ENCODE results near the gene TOR2A.

TOR2A gene

DNA sequence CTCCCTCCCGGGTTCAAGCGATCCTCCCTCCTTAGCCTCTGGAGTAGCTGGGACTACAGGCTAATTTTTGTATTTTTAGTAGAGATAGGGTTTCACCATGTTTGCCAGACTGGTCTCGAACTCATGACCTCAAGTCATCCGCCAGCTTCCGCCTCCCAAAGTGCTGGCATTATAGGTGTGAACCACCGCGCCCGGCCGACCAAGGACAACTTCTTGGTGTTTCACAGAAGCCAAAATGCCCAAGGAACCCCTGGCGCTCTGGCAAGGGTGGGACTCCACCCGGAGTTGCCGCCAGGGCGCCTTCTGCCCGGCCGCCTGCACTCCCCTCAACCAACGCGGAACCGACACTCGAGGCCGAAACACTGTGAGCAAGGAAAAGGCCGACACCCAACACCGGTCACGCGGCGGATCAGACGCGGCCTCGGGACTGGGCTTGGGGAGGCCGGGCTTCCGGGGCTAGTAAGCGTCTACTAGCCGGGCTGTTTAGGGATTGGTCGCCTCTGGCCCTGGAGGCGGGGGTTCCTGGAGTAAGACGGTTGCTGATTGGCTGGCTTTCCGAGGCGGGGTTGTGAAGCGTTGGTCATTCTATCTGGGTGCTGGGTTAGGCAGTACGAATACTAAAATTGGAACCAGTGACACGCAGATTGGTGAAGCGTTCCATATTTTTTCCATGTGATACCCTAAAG is 36.0 kb downstream of the TOR2A start:
- peak; percentile 84 for DNase-seq

DNA sequence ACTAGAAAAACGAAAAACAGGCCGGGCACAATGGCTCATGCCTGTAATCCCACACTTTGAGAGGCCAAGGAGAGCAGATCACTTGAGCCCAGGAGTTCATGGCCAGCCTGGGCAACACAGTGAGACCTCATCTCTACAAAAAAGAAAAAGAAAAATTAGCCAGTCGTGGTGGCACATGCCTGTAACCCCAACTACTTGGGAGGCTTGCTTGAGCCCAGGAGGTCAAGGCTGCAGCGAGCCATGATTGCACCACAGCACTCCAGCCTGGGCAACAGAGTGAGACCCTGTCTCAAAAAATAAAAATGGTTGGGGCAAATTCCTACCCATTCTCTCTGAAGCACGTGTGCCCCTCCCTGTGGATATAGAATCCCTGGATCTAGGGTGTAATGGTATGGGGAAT is 36.7 kb downstream of the TOR2A start:
- no peak for DNase-seq

DNA sequence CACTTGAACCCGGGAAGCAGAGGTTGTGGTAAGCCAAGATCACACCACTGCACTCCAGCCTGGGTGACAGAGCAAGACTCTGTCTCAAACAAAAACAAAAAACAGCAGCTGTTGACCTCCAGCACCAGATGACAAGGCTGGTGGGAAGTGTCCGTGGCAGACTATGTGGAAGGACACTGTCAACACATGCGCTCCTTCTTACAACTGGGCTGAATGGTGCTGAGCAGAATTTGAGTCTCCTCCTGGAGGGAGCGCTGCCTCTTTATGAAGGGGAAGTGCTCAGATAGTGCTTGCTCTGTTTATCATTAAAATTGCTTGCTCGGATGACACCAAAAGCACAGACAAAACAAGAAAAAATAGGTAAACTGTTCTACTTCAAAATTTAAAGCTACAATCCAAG is 37.5 kb downstream of the TOR2A start:
- DNase-seq: no peak

DNA sequence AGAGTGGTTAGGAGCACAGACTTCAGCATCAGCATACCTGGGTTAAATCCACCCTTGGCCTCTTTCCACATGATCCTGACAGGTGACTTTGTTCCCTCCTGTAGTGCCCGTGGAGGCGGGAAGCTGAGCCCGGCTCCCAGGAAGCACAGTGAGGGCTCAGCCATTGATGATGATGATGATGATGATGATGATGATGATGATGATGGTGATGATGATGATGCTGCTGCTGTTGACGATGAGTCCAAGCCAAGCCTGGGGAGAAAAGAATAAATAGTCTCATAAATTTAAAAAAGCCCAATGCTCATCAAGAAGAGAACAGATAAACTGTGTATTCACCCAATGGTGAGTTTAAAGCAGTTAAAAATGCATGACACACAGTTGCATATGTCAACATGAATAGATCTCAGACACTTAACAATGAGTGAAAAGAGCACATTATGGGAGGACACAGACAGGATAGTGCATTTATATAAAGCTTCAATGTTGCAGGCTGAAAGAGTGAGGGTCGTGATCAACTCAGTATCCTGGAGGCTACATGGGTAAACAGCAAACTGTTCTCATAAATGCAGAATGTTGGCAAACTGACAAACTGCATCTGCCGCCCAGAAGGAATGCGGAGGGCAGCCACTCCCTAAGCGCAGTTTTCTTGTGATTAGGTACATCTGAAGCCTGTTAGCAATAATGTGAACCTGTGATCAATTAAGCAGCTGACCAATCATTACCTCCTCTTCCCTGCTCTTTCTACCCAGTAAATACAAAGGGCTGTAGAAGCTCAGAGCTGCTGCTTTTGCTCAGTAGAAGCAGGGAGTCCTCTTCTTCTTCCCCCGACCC is 40.0 kb downstream of the TOR2A start:
- DNase-seq: no peak

DNA sequence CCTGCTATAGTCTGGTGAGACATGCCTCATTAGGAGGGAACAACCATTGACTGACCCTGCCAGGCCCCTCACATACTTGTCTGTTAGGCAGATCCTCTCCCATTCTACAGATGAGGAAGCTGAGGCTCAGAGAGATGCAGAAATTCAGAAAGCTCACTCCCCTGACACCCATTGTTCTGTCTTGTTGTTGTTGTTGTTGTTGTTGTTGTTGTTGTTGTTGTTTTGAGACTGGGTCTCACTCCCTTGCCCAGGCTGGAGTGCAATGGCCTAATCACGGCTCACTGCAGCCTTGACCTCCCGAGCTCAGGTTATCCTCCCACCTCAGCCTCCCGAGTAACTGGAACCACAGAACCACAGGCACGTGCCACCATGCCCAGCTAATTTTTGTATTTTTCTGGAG is 41.4 kb downstream of the TOR2A start:
- no peak for DNase-seq

DNA sequence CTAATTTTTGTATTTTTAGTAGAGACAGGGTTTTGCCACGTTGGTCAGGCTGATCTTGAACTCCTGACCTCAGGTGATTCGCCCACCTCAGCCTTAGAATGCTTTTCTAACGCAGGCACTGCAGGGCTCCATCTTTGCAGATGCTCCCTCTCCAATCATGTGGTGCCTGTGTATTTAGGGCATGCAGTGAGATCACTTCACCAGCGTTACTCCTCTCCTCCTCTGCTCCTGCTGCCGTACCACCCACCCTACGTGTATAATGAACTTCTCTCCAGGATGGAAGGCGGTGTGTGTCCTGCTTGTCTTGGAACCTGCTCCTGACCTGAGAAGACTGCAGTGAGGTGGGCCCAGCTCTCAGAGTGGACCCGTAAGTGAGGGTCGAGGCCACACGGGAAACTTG is 42.0 kb downstream of the TOR2A start:
- DNase-seq: no peak

DNA sequence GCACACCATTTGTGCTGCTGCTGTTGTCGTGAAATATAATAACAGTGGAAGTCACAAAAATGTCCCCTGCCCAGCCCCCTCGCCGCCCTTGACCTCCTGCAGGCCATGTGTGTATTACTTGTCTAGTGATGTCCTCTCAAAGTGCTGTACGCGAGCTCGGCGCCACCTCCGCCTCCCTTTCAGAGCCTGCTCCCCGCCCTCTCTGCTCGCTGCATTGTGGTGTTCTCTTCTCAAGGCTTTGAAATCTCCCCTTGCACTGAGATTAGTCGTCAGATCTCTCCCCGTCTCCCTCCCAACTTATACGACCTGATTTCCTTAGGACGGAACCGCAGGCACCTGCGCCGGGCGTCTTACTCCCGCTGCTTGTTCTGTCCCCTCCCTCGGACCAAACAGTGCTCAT is 43.0 kb downstream of the TOR2A start:
- no peak for DNase-seq

DNA sequence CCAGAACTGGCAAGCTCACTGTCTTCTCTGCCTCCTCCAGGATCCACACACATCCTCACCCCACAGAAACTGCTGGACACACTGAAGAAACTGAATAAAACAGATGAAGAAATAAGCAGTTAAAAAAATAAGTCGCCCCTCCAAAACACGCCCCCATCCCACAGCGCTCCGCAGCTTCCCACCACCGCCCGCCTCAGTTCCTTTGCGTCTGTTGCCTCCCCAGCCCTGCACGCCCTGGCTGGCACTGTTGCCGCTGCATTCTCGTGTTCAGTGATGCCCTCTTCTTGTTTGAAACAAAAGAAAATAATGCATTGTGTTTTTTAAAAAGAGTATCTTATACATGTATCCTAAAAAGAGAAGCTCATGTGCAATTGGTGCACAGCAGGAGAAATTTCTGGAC is 44.4 kb downstream of the TOR2A start:
- no peak for DNase-seq

DNA sequence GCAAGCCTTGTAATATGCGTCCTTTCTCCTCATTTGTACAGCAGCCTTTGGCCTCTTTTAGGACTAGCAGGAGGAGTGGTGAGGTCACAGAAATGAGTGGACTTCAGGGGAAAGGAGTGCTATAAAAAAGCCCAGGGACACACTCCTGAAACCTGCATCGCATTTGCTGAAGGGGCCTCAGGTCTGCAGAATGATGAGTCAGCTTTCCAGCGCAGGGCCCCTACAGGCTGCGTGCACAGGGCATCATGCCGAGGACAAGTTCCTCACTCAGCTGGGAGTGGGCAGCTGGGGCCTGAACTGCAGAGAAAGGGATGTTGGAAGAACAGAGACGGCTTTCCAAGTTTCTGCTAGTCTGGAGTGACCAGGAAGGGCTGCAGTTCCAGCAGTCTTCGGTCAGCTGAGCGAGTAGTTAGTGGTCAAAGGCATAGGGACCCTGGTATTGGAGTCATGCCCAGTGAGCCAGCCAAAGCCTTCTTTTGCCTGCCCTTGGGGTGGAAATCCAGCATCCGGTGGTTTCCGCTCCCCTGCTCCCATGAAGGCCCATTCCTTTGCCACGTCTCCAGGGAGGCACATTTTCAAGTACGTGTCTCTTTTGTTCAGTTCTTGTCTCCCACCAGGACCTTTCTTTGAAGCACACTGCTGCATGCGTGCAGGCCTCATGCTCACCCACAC is 45.6 kb downstream of the TOR2A start:
- no peak for DNase-seq

DNA sequence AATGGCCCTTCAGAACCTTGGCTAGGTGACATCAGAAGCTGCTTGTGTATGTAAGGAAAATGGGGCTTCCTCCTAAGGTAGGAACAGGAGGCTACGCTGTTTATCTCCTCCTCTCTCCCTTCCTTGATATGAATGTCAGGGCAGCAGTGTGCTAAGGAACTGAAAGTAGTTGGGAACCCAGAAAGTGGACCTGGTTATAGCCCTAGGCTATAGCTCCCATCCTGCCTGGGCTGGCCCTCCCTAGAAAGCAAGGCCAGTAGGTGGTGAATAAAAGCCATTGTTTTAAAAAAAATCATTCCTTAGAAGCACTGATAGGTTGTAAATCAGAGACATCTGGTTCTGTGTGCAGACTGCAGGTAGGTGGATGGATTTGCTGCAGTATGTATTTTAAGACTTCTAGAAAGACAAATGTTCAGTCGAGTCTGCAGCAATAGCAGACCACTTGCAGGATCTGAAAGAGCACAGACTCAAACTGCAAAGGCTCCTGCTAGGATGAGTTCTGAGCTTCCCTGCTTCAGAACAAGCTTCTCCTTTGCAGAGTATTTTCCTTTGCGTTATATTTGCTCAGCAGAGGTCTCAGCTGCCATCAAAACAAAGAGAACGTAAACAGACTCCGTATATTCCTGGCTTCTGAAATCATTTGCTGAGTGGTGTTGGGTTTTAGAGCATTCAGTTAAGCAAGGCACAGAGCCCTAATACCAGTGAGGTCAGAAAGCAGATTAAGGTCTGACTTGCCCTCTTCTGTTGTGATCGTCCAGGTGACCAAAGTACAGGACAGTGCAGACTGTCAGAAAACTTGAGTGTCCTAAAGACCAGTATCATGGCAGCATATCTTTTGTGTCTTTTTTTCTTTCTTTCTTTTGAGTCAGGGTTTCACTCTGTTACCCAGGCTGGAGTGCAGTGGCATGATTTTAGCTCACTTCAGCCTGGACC is 48.4 kb downstream of the TOR2A start:
- DNase-seq: no peak

DNA sequence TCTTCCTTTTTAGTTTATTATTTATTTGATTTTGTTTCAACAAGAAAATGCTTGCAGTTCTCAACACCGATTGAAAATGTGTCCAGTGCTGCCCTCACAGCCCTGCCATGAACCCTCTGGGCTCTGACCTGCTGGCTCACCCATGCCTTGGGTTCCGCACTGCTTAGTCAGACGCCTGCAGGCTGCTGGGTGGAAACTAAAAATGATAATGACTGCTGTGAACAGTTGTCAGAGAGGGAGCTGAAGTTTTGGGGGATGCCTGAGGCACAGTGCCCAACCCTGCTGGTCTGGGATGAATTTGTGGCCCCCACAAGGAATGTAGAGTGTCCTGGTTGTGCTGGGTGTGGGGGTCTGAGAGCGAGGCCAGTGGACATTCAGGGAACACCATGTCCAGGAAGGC is 50.5 kb downstream of the TOR2A start:
- DNase-seq: no peak

DNA sequence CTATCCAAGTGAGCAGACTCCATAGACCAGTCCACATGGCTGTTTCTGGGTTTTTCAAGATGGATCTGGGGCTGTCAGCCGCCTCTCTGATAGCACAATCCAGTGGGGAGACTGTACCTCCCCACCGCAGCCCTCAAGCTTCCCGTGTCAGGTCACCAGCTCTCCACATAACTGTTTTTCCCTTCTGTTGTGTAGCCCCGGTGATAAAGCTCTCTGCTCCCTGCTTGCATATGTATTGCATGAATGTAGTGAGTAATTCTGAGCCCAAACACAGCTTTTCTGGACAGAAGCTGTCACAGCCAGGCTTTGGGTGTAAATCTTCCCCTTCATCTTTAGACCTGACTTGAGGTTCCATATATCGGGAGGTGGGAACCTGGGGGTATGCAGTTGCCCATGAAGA is 51.4 kb downstream of the TOR2A start:
- DNase-seq: no peak

DNA sequence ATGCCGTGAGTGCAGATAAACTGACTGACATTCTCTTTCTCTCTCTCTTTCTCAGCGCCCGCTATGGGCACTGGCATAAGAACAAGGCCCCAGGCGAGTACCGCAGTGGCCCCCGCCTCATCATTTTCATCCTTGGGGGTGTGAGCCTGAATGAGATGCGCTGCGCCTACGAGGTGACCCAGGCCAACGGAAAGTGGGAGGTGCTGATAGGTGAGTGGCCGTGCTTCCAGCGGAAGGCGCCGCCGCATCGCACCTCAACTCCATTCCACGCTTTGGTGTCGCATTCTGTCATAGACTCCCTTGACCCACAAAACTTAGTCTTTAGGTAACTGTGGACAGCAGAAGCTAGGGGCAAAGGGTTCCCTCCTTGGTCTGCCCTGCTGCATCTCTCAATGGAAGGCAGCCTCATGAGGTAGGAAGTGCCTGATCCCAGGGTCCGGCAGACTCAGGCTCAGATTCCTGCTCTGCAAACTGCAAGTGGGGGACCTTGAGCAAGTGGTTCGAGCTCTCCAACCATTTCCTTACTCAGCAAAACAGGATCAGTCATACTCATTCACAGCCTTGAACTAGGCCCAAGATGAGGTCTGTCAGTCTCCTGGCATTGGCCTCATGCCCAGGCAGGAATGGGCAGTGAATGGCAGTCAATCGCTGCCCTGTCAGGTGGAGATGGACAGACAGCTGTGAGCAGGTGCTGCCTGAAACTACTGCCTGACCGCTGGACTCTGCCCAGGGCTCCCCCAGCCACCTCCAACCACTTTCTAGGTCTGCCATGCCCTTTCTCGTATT is 52.5 kb downstream of the TOR2A start:
- DNase-seq: no peak

Measured in right kidney (tissue), 1 donor.